GM06990 (cell line): ENCODE data around the gene SYCP2.

Experiments used
- DNase-seq: peaks from one replicate; pipeline ENCODE4 v3.0.0-alpha.2; 2011; ENCODE audit not compliant: insufficient read length; ENCODE audit errors: extremely low read depth
- H3K27me3 ChIP-seq: replicated peaks from 2 replicates; pipeline ENCODE4 v1.6.0; 2011; ENCODE audit warnings: low read length; ENCODE audit not compliant: control insufficient read depth, insufficient read depth
- H3K36me3 ChIP-seq: 2 replicates; pipeline ENCODE4 v1.5.1; 2011; ENCODE audit warnings: low read length; ENCODE audit not compliant: control insufficient read depth, insufficient read depth
- H3K4me3 ChIP-seq: replicated peaks from 2 replicates; pipeline ENCODE4 v1.5.1; 2011; ENCODE audit warnings: low read depth, mild to moderate bottlenecking, control low read depth, low read length
- TF ChIP-seq, protein P1 (sequence below): IDR thresholded peaks from 2 replicates; pipeline ENCODE4 v1.5.1; 2011; ENCODE audit warnings: low read length, control low read depth, mild to moderate bottlenecking, inconsistent platforms; ENCODE audit not compliant: insufficient read depth, poor library complexity, severe bottlenecking

The SYCP2 gene

DNA sequence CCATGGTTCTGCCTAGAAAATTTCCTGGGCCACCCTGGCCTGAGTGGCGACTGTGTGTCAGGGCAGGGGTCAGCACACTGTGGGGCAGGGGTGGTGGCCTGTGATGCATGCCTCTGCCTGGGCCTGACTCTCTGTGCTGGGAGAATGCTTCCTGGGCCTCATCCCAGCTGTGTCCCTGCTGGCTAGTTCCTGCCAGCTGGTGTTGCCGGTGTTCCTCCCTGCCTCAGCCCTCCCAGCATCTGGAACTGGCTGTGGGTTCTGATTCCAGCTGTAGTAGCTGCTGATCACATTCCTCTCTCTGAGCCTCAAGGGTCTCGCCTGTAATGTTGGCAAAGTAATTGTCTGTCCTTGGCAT is 101.5 kb downstream of the SYCP2 start:
- Histone ChIP-seq H3K27me3 (peaks cover 2% of the 10 kb centered on the region; the same call in 1 of the 2 replicates), H3K36me3 (no peaks in the 10 kb centered on the region), H3K4me3 (no peak overlapping the region)
- TF ChIP-seq, protein P1, sequence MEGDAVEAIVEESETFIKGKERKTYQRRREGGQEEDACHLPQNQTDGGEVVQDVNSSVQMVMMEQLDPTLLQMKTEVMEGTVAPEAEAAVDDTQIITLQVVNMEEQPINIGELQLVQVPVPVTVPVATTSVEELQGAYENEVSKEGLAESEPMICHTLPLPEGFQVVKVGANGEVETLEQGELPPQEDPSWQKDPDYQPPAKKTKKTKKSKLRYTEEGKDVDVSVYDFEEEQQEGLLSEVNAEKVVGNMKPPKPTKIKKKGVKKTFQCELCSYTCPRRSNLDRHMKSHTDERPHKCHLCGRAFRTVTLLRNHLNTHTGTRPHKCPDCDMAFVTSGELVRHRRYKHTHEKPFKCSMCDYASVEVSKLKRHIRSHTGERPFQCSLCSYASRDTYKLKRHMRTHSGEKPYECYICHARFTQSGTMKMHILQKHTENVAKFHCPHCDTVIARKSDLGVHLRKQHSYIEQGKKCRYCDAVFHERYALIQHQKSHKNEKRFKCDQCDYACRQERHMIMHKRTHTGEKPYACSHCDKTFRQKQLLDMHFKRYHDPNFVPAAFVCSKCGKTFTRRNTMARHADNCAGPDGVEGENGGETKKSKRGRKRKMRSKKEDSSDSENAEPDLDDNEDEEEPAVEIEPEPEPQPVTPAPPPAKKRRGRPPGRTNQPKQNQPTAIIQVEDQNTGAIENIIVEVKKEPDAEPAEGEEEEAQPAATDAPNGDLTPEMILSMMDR, result no peak
- DNase-seq, result no peak

DNA sequence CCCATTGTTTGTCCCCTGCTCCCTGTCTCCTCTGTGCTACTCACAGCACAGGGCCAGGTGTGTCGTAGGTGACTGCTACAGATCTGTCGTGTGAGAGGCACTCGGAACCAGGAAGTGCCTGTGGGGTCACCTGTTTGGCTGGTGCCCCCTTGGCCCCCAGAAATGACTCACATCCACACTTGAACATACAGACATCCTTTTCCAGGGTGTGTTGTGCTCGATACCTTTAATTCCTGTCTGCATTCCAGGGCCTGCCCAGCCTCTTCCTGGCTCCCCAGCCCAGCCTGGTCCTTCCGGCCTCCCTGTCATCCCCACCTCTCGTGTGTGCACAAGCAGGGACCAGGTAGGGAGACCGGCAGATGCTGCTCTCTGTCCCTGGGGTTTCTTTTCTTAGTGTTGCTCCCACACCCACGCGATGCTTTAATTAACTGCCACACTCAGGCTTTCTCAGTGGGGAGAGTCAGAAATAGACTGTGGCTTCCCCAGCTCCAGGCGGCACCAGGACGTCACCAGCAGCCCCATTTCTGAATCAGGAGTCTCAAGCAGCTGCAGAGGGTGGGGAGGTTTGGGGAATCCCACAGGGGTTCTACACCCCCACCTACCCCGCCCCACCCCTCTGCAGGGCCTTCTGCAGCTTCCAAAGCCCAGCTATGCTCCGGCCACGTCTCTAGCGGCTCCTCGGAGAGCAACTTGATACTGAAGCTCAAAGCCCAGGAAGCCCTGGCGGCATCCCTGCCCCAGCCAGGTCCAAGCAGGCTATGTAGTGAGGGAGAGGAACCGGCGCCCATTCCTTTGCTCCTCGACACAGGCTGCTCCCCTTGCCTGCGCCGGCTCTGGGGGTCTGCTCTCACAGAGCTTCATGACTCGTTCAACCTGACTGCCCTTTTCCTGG is 102.2 kb downstream of the SYCP2 start:
- Histone ChIP-seq H3K4me3 (no peak overlapping the region), H3K36me3 (no peaks in the 10 kb centered on the region)

DNA sequence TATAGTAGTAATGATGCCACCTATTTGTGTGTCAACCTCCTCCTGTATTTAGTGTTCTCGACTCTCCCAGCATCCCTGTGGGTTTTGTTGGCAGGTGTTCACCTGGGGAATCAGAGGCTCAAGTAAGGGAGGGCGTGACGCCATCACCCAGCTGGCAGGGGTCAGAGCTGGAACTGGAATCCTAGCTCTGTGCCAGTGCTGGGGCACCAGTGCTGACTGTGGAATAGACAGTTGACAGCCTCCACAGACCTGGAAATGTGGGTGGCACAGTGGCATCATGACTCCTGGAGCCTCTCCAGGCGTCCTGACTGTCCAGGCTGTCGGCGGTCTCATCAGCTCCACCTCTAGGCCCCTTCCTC is 102.8 kb downstream of the SYCP2 start:
- DNase-seq, result no peak
- TF ChIP-seq, protein P1, result no peak

More for the DNA sequence above, 102.2 kb downstream of the SYCP2 start:
- H3K27me3 ChIP-seq, result peaks cover 2% of the 10 kb centered on the region; the same call in 1 of the 2 replicates
- peak; percentile 32 for DNase-seq
- TF ChIP-seq, protein P1, result no peak

DNA sequence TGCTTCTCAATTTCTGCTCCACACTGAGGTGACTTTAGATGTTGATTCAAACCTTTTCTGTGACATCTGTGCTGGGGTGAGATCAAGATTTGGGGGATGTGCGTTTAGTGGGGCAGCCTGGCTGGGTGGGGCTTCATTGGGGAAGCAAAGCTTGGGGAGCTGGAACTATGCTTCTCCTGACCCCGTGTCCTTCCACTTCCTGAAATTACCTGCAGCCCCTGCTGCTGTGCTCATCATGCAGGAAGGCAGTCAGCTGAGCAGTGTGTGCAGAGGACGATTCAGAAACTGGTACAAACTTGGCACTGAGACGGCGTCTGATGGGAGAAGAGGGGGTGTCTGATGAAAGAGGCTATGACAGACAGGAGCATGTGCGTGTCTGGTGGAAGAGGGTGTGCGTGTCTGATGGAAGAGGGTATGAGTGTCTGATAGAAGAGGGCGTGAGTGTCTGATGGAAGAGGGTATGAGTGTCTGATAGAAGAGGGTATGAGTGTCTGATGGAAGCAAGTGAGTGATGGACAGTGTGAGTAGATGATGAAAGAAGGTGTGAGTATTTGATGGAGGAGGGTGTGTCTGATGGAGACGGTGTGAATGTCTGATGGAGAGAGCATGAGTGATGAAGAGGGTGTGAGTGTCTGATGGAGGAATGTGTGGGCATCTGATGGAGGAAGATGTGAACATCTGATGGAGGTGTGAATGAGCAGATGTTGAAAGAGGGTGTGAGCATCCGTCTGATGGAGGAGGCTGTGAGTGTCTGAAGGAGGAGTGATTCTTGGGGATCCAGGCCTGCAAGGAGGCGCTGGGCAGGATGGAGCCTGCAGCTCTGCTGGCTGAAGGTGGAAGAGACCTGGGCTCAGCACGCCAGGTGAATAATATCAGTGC is 103.4 kb downstream of the SYCP2 start:
- H3K36me3 ChIP-seq, result no peaks in the 10 kb centered on the region
- DNase-seq, result no peak
- peaks cover 2% of the 10 kb centered on the region; the same call in 1 of the 2 replicates for H3K27me3 ChIP-seq
- no peak overlapping the region for H3K4me3 ChIP-seq
- TF ChIP-seq, protein P1, result no peak

More for the DNA sequence above, 102.8 kb downstream of the SYCP2 start:
- Histone ChIP-seq H3K4me3 (no peak overlapping the region), H3K27me3 (peaks cover 2% of the 10 kb centered on the region; the same call in 1 of the 2 replicates), H3K36me3 (no peaks in the 10 kb centered on the region)

DNA sequence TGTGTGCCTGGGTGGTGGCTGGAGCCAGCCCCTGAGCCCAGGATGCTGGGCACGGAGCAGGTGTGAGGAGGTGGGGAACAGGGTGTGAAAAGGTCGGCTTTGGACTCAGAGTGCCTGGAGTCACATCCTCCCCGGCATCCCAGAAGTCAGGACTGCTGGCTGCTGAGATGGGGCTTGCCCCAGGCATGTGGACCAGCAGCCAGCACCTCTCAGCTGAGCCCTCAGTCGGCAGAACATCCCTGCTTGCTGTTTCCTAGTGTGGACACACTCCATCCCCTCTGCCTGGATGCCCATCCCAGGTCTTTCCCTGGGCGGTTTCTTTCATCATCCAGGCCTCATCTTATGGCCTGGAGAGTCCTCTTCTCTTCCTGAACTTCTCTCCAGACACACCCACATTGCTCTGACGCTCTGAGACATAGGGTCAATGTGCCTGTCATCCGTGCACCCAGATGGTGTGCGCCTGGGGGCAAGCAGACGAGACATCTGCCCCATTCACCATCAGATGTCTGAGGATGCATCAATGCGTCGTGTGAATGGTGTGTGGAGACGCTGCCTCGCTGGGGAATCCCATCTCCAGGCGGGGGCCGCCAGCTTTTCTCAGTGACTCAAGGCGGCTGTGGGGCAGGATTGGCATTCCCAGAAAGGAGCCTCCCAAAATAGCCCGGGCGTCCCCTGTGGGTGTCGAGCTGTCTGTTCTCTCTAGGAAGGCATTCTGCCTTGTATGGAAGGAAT is 104.2 kb downstream of the SYCP2 start:
- DNase-seq, result no peak
- Histone ChIP-seq H3K36me3 (no peaks in the 10 kb centered on the region), H3K4me3 (no peak overlapping the region), H3K27me3 (peaks cover 2% of the 10 kb centered on the region; the same call in 1 of the 2 replicates)
- TF ChIP-seq, protein P1, result no peak
